NK-92 (cell line): ENCODE data around the gene PLEKHS1.
"Not testable (repeated sequence)": the region's sequence is repeated elsewhere in the genome, so short reads cannot be mapped to it uniquely, and the experiment has no call there.

Source experiments
- DNase-seq: peaks from one replicate; lab custom pipeline; 2025; ENCODE audit not compliant: unreplicated experiment; lab: John Stamatoyannopoulos, UW

The PLEKHS1 gene

DNA sequence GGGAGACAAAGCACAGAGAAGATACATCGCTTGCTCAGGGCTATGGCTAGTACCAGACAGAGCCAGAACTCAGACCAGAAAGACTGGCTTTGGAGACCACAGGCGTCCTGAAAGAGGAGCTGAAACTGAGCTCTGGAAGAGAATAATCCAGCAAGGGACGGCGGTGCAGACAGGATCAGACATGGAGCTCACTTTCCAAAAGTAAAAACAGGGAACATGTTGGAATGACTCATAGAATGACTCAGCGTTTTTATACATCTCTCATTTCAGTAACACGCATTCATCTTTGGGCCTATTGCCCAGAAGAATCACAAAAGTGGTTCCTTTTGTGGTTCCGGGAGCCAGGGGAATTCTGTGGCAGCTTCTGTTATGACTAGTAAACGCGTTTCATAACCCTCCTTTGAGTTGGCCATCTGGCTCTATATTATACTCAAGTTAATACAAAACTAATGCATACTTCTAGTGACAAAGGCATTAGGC, 37.2 kb downstream of the PLEKHS1 start:
- DNase-seq = no peak

DNA sequence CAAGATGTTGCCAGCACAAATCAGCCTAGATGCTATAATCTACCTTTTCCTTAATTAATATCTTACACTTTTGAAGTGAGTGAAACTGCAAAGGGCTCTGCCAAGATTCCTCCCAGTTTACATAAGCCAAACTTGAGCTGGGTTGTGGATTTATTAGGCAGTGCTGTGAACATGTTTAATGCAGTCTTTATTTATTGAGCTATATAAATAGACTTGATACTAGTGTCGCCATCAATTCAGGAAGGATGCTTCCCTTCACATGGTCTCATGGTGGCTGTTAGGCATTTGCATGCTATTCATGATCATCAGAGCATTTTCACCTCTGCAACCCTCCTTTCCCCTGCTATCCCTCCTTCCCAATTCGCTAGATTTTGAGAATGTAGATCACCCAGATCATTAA, 40.2 kb downstream of the PLEKHS1 start:
- DNase-seq = no peak

DNA sequence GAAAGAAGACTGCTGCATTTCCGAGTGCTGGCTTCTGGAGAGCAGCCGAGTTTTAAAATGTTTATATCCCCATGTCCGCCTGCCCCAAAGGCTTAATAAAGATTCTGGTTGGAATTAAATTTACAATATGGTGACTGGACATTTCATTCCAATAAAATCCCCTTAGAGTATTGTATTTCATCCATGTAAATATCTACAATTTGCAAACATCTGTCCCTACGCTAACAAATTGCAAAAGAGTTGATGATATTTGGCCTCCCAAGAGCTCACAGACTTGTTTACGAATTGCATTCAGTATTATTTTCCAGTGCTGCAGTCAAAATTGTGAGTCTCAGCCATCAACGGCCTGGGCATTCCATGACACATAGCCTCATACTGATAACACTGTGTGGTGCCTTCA, 50.1 kb downstream of the PLEKHS1 start:
- DNase-seq = no peak

DNA sequence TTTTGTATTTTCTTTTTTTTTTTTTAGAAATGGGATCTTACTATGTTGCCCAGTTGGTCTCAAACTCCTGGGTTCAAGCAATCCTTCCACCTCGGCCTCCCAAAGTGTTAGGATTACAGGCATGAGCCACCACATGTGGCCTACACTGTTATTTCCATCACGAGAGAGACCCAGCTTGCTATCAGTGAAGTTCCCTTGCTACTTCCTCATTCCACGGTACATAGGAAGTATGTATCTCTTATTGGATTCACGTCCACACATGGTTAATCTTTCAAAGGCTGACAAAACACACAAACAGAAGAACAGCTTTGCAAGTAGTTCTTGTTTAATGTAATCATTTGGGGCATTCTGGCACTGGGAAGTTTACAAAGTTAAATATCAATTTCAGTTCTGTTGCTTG, 51.5 kb downstream of the PLEKHS1 start:
- no peak for DNase-seq

DNA sequence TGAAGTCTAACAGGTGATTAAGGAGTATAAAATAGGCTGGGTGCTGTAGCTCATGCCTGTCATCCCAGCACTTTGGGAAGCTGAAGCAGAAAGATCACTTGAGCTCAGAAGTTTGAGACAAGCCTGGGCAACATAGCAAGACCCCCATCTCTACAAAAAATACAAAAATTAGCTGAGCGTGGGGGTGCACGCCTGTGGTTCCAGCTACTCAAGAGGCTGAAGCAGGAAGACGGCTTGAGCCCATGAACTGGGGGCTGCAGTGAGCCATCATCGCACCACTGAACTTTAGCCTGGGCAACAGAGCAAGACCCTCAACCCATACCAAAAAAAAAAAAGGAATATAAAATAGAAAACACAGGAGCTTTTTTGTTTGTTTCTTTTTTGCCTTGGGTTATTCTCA, 55.0 kb downstream of the PLEKHS1 start:
- no peak for DNase-seq

DNA sequence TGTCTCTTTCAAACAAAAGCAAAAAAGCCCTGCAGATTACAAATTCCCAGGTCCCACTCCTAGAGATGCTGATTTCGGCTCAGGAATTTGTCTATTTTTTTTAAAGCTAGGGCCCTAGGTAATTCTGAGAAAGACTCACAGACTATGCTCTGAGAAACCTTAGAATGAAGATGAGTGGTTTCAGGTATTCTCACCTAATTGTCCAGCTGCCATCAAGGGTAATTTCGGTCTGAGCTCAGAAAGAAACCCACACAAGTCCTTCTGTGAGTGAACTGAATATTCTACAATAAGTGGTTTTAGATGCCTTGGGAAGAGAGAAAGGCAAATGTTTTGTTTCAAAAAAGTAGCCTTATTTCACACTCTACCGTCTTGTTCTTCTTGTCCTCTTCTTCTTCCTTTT, 56.7 kb downstream of the PLEKHS1 start:
- no peak for DNase-seq

DNA sequence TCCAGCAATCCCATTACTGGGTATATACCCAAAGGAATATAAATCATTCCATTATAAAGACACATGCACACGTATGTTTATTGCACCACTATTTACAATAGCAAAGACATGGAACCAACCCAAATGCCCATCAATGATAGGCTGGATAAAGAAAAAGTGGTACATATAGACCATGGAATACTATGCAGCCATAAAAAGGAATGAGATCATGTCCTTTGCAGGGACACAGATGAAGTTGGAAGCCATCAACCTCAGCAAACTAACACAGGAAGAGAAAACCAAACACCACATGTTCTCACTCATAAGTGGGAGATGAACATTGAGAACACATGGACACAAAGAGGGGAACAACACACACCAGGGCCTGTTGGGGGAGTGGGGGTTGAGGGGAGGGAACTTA, 63.2 kb downstream of the PLEKHS1 start:
- not testable (repeated sequence) for DNase-seq

DNA sequence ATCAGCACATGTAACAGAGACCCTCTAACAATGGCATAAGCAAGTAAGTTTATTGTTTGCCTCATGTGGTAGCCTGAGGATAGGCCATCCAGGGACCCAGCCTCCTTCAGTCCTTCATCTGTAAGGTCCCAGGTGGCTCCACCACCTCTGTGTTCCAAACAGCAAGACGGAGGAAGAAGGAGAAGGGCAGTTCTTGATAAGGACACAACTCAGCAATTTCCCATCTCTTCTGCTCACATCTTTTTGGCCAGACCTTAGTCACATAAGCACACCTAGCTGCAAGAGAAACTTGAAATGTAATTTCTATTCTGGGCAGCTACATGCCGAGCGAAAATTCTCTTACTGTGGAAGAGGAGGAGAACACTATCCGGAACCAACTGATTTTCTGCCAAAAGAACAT, 68.5 kb downstream of the PLEKHS1 start:
- no peak for DNase-seq

DNA sequence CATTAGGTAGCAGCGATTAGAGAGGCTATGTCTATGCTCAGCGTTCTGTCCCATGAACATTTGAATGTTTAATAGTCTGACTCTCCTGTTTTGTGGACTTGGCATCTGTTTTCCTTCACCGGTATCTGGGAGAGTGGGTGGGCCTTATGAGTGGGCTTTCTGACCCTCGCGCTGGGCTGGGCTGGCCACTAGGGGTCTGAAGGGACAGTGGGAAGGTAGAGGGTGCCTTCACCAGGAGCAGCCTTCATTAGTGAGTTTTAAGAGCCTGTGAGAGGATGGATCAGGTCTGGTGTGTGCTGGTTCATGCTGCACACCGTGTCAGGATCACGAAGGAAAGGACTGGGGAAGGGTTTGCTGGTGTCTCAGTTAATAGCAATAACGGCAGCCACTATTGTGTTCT, 69.0 kb downstream of the PLEKHS1 start:
- DNase-seq = no peak

DNA sequence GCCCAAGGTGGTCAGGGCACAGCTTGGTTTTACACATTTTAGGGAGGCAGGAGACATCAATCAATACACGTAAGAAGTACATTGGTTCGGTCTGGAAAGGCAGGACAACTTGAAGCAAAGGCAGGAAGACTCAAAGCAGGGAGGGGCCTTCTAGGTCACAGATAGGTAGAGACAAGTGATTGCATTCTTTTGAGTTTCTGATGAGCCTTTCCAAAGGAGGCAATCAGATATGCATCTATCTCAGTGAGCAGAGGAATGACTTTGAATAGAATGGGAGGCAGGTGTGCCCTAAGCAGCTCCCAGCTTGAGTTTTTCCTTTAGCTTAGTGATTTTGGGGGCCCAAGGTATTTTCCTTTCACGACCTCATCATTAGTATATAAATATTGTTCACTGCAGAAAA, 69.8 kb downstream of the PLEKHS1 start:
- not testable (repeated sequence) for DNase-seq

DNA sequence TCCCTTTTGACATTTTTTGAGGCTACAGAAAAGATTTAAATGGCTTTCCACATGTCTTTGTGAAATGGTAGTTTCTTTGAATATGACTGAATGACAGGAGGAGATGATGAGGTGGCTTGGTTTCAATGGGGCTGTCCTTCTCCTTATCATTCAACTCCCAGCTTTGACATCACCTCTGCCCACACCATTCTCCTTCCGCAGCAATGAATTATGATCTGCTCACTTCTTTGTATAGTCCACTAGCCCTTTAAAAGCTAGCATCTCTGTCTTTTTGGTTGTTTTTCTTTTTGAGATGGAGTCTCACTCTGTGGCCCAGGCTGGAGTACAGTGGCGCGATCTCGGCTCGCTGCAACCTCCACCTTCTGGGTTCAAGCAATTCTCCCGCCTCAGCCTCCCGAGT, 70.7 kb downstream of the PLEKHS1 start:
- DNase-seq = no peak

DNA sequence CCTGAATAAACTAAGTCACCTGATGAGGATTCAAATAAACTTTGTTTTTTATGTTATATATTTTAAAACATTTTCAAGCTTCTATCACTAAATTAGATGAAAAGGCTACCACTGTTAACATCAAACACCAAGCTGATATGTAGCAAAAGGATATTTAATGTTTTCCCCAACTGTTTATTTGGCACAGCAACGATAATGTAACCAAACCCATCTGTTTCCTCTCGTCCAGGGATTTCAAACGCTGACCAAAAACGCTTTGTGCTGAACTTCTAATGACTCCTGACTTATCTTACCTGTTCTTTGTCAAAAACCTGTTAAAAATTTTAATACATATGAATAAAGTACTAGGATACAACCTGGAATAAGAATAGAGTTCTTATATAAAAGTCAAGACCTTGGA, 71.9 kb downstream of the PLEKHS1 start:
- DNase-seq = no peak

DNA sequence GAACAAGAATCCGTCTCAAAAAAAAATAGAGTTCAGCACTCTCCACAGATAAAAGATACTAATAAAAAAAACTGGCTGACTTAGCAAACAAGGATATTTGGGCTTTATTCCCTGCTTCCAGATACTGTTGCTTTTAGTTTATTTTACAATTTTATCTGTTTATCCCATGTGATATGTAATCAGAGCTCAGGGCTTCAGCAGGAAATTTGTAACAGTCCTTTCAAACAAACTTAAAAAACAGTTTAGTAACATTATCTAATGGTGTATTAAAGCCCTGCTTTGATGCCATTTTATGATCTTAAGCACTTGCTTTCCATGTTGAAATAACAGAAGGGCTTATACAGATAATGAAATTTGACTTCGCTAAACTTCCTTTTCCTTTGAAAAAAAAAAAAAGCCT, 74.3 kb downstream of the PLEKHS1 start:
- no peak for DNase-seq

DNA sequence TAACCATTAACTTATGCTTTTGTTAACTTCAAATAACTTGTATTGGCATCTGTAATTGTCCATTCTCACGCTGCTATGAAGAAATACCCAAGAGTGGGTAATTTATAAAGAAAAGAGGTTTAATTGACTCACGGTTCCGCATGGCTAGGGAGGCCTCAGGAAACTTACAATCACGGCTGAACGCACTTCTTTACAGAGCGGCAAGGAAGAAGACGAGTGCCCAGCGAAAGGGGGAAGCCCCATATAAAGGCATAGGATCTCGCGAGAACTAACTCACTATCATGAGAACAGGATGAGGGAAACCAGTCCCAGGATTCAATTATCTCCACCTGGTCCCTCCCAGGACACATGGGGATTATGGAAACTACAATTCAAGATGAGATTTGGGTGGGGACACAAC, 77.1 kb downstream of the PLEKHS1 start:
- not testable (repeated sequence) for DNase-seq
